NCI-H2171 treated with DMSO at 0.1 percent for 48 hours (cell line): Measurements from ENCODE around the gene CMSS1.
"Not testable (repeated sequence)": the region's sequence is repeated elsewhere in the genome, so short reads cannot be mapped to it uniquely, and the experiment has no call there.

Source experiments
- DNase-seq: peaks from one replicate; lab custom pipeline; 2025; lab: John Stamatoyannopoulos, UW

Gene CMSS1

DNA sequence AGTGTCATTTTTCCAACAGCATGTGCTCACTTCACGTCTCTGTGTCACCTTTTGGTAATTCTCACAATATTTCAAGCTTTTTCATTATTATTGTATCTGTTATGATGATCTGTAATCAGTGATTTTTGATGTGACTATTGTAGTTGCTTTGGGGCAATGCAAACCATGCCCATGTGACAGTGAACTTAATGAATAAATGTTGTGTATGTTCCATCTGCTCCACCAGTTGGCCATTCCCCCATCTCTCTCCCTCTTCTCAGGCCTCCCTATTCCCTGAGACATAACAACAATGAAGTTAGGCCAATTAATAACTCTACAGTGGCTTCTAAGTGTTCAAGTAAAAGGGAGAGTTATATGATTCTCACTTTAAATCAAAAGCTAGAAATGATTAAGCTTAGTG is 410.6 kb downstream of the CMSS1 start:
- no peak for DNase-seq

- DNase-seq, result not testable (repeated sequence)
Measured at GRCh38 chr3:100229188-100229587, 411.5 kb downstream of the CMSS1 start.

GRCh38 chr3:100230710-100231109 is 413.0 kb downstream of the CMSS1 start:
- no peak for DNase-seq
